IMR-90 (cell line): ENCODE data around the gene DHRSX. TPM values are rescaled to one million over a fixed set of nuclear protein-coding genes. Genes with fewer than 3 reads are reported as not detected.

Source experiments
- ATAC-seq: fragments of 200-7000 bp; cut with Tn5 transposase; 2 replicates; pipeline ENCODE4 v1.9.1; 2020; ENCODE audit warnings: low read depth, mild to moderate bottlenecking, moderate library complexity
- BruUV-seq: library from RNA; stranded (reverse); fragments of 400-500 nt; replicated peaks from 2 replicates; lab custom pipeline; 2021; lab: Mats Ljungman, UMichigan
- CTCF ChIA-PET: fragments of 300-600 bp; formaldehyde crosslinking; extraction: SDS; loops from one replicate; lab custom pipeline; 2021; ENCODE audit warnings: antibody characterized with exemption; lab: Yijun Ruan, JAX
- POLR2A ChIA-PET: fragments of 300-600 bp; sonication (Branson Sonifier 250); formaldehyde crosslinking; loops from one replicate; lab custom pipeline; 2022; ENCODE audit warnings: antibody characterized with exemption; ENCODE audit not compliant: unreplicated experiment; lab: Charles Lee
- DNase-seq: peaks from one replicate; pipeline ENCODE4 v3.0.0; 2013
- H2AFZ ChIP-seq: replicated peaks from 2 replicates; pipeline ENCODE3; 2013; ENCODE audit warnings: low read length, mild to moderate bottlenecking; ENCODE audit not compliant: poor library complexity
- H2AK5ac ChIP-seq: 2 replicates; pipeline ENCODE4 v1.6.1; 2013; ENCODE audit warnings: low read depth, low read length, inconsistent platforms
- H2AK9ac ChIP-seq: replicated peaks from 2 replicates; pipeline ENCODE3; 2013; ENCODE audit warnings: mild to moderate bottlenecking, low read depth, low read length, moderate library complexity; ENCODE audit not compliant: poor library complexity
- H2BK120ac ChIP-seq: 2 replicates; pipeline ENCODE4 v1.6.1; 2013; ENCODE audit warnings: low read depth, low read length, inconsistent platforms
- H2BK15ac ChIP-seq: 3 replicates; pipeline ENCODE4 v1.6.1; 2013; ENCODE audit warnings: low read depth, low read length, inconsistent platforms
- H2BK20ac ChIP-seq: 2 replicates; pipeline ENCODE4 v1.6.1; 2013; ENCODE audit warnings: low read depth, mild to moderate bottlenecking, inconsistent platforms, low read length, moderate library complexity
- H2BK5ac ChIP-seq: 2 replicates; pipeline ENCODE4 v1.6.1; 2013; ENCODE audit warnings: mild to moderate bottlenecking, low read depth, low read length, inconsistent platforms; ENCODE audit not compliant: poor library complexity, severe bottlenecking
- H3K14ac ChIP-seq: replicated peaks from 2 replicates; pipeline ENCODE4 v1.6.1; 2013; ENCODE audit warnings: low read depth, low read length, inconsistent platforms
- H3K18ac ChIP-seq: 2 replicates; pipeline ENCODE4 v1.6.1; 2013; ENCODE audit warnings: low read depth, low read length, control low read depth
- H3K23ac ChIP-seq: 2 replicates; pipeline ENCODE4 v1.6.1; 2013; ENCODE audit warnings: low read depth, low read length, inconsistent platforms
- H3K27ac ChIP-seq: 2 replicates; pipeline ENCODE4 v1.5.1; 2013; ENCODE audit warnings: mild to moderate bottlenecking, control low read depth, low read length; ENCODE audit not compliant: insufficient read depth
- H3K27me3 ChIP-seq: 2 replicates; pipeline ENCODE4 v1.6.1; 2013; ENCODE audit warnings: low read length; ENCODE audit not compliant: control insufficient read depth, insufficient read depth
- H3K36me3 ChIP-seq: 2 replicates; pipeline ENCODE4 v1.6.1; 2013; ENCODE audit warnings: low read length, mixed read lengths; ENCODE audit not compliant: control insufficient read depth, insufficient read depth
- H3K4ac ChIP-seq: 2 replicates; pipeline ENCODE4 v1.6.1; 2013; ENCODE audit warnings: low read depth, low read length, inconsistent platforms
- H3K4me1 ChIP-seq: 2 replicates; pipeline ENCODE4 v1.6.1; 2013; ENCODE audit warnings: low read length, mixed read lengths; ENCODE audit not compliant: control insufficient read depth, insufficient read depth
- H3K4me2 ChIP-seq: 2 replicates; pipeline ENCODE4 v1.6.1; 2013; ENCODE audit warnings: low read depth, mild to moderate bottlenecking, control low read depth, low read length, moderate library complexity
- H3K4me3 ChIP-seq: 2 replicates; pipeline ENCODE4 v1.5.1; 2013; ENCODE audit warnings: low read depth, mild to moderate bottlenecking, control low read depth, low read length, moderate library complexity; ENCODE audit not compliant: insufficient read depth
- H3K56ac ChIP-seq: 2 replicates; pipeline ENCODE4 v1.6.1; 2013; ENCODE audit warnings: low read length, inconsistent platforms; ENCODE audit not compliant: insufficient read depth; ENCODE audit errors: extremely low read depth
- H3K79me1 ChIP-seq, 2 experiments: 2 replicates each; pipeline ENCODE4 v1.6.1; 2013; ENCODE audit warnings: low read length in 2 of 2, inconsistent platforms in 1 of 2, low read depth in 1 of 2
- H3K9ac ChIP-seq: 2 replicates; pipeline ENCODE4 v1.6.1; 2013; ENCODE audit warnings: low read depth, low read length, control low read depth
- H3K9me1 ChIP-seq: 2 replicates; pipeline ENCODE4 v1.6.1; 2013; ENCODE audit warnings: low read length, inconsistent platforms; ENCODE audit not compliant: insufficient read depth
- H3K9me3 ChIP-seq: 2 replicates; pipeline ENCODE4 v1.6.1; 2013; ENCODE audit warnings: low read length; ENCODE audit not compliant: control insufficient read depth, insufficient read depth
- H4K20me1 ChIP-seq: 2 replicates; pipeline ENCODE4 v1.6.1; 2013; ENCODE audit warnings: low read length, inconsistent platforms; ENCODE audit not compliant: insufficient read depth
- H4K5ac ChIP-seq: 2 replicates; pipeline ENCODE4 v1.6.1; 2013; ENCODE audit warnings: mild to moderate bottlenecking, low read depth, low read length, control low read depth
- H4K8ac ChIP-seq, 2 experiments: 2 replicates each; pipeline ENCODE4 v1.6.1; 2013; ENCODE audit warnings: low read depth in 2 of 2, low read length in 2 of 2, control low read depth in 1 of 2, inconsistent platforms in 1 of 2
- H4K91ac ChIP-seq: 2 replicates; pipeline ENCODE4 v1.6.1; 2013; ENCODE audit warnings: low read depth, low read length, inconsistent platforms; ENCODE audit not compliant: insufficient read depth
- CEBPB ChIP-seq: IDR thresholded peaks from 2 replicates; pipeline ENCODE4 v1.6.1; 2012; ENCODE audit warnings: low read depth, low read length, improper control_type of control experiment
- CHD1 ChIP-seq: IDR thresholded peaks from 2 replicates; pipeline ENCODE4 v1.6.1; 2012; ENCODE audit warnings: low read depth, low read length, improper control_type of control experiment
- FOS ChIP-seq: fragments of 150-350 bp; IDR thresholded peaks from 2 replicates; pipeline ENCODE4 v1.6.1; 2016; ENCODE audit warnings: low read depth, low read length
- MAFK ChIP-seq: IDR thresholded peaks from 2 replicates; pipeline ENCODE4 v1.6.1; 2012; ENCODE audit warnings: low read depth, low read length, improper control_type of control experiment
- MAZ ChIP-seq: IDR thresholded peaks from 2 replicates; pipeline ENCODE4 v1.6.1; 2012; ENCODE audit warnings: low read depth, mild to moderate bottlenecking, low read length, improper control_type of control experiment, moderate library complexity, borderline replicate concordance
- MXI1 ChIP-seq: IDR thresholded peaks from 2 replicates; pipeline ENCODE4 v1.6.1; 2012; ENCODE audit warnings: low read depth, mild to moderate bottlenecking, low read length, moderate library complexity, borderline replicate concordance
- NFE2L2 ChIP-seq: fragments of 150-350 bp; IDR thresholded peaks from 2 replicates; pipeline ENCODE4 v1.6.1; 2016; ENCODE audit warnings: low read depth, mild to moderate bottlenecking, low read length
- POLR2A ChIP-seq: IDR thresholded peaks from 2 replicates; pipeline ENCODE4 v1.6.1; 2012; ENCODE audit warnings: mild to moderate bottlenecking, low read depth, low read length
- RCOR1 ChIP-seq: IDR thresholded peaks from 2 replicates; pipeline ENCODE4 v1.6.1; 2012; ENCODE audit warnings: mild to moderate bottlenecking, low read length, improper control_type of control experiment; ENCODE audit not compliant: insufficient replicate concordance
- RFX5 ChIP-seq: IDR thresholded peaks from 2 replicates; pipeline ENCODE4 v1.8.0; 2012; ENCODE audit warnings: low read depth, mild to moderate bottlenecking, low read length, moderate library complexity
- SMC3 ChIP-seq: fragments of 150-350 bp; IDR thresholded peaks from 2 replicates; pipeline ENCODE4 v1.6.1; 2016; ENCODE audit warnings: low read depth, mild to moderate bottlenecking, antibody characterized with exemption, low read length, moderate library complexity
- WGBS, 2 experiments: methylation state at CpG; one replicate each; pipeline versions ENCODE4 v1.1.5 to v1.1.7; 2013; ENCODE audit warnings: missing lambda C conversion rate in 2 of 2; ENCODE audit not compliant: insufficient read length in 1 of 2; ENCODE audit errors: extremely low coverage in 2 of 2; 5-methylcytosine and 5-hydroxymethylcytosine counted together
- dilution Hi-C: fragments of 300-500 bp; cut with HindIII; formaldehyde crosslinking; loops from one replicate; pipeline ENCODE4 v1.14.3; 2018; ENCODE audit warnings: low sequenced_read_pairs; ENCODE audit not compliant: unreplicated experiment
- in situ Hi-C: fragments of 300-500 bp; cut with MboI; formaldehyde crosslinking; loops from 3 replicates; pipeline ENCODE4 v1.14.3; 2019; ENCODE audit warnings: low sequenced_read_pairs, inconsistent platforms, mixed read lengths
- intact Hi-C: fragments of 100-400 bp; cut with micrococcal nuclease; formaldehyde crosslinking; loops from 2 replicates; pipeline ENCODE4 v1.10.0; 2022
- polyA plus RNA-seq, 3 experiments: library from polyadenylated mRNA; depleted of rRNA; stranded (reverse); fragments of >200 nt; gene quantifications; 2 replicates each; pipeline ENCODE4 v1.2.3, GENCODE V29; 2012; ENCODE audit warnings: low replicate concordance in 1 of 3
- total RNA-seq: library from RNA; depleted of rRNA; stranded (reverse); fragments of >200 nt; gene quantifications from 2 replicates; pipeline ENCODE4 v1.2.3, GENCODE V29; 2012
- TF ChIP-seq, protein P1 (sequence below): fragments of 150-350 bp; IDR thresholded peaks from 2 replicates; pipeline ENCODE4 v1.6.1; 2016; ENCODE audit warnings: low read depth, mild to moderate bottlenecking, low read length, moderate library complexity, borderline replicate concordance
- TF ChIP-seq, protein P2 (sequence below): fragments of 150-350 bp; IDR thresholded peaks from 2 replicates; pipeline ENCODE4 v1.6.1; 2017; ENCODE audit warnings: mild to moderate bottlenecking, antibody characterized with exemption, low read length, low read depth

The DHRSX gene
- total and polyA plus RNA-seq, 2 of the 4 experiments (the other 2 are of a cell fraction): 26.2 to 38.0 TPM

DNA sequence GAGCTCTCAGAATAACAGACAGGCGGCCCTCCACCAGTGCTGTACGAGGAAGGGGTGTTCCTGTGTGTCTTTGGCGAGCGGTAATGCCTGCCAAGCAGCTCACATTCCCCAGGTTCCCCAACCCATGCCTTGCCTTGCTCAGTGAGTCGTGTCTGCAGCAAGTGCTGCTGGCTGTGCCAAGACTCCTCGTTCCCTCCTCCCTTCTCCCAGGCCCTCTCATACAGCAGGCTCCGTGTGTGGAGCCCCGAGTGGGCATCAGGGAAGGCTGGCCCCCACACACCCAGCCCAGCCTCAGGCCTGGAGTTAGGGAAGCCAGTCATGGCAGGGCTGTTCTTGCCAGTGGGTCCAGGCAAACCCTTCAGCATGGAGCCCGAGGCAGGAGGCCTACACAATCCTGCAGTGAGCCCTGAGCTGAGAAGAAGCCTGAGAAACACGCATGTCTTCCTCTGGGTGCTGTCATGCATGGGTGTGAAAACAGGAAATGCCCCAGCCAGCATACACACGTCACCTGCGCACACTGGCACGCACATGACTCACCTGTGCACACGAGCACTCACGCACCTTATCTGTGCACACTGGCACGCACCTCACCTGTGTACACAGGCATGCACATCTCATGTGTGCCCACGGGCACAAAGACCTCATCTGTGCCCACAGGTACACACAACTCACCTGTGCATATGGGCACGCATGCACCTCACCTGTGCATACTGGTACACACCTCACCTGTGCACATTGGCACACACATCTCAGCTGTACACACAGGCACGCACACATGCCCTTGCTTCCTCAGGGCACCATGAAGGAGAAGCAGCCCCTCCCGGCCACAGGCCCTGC is 238.7 kb downstream of the DHRSX start (continued):
- no peak for TF ChIP-seq MAFK

DNA sequence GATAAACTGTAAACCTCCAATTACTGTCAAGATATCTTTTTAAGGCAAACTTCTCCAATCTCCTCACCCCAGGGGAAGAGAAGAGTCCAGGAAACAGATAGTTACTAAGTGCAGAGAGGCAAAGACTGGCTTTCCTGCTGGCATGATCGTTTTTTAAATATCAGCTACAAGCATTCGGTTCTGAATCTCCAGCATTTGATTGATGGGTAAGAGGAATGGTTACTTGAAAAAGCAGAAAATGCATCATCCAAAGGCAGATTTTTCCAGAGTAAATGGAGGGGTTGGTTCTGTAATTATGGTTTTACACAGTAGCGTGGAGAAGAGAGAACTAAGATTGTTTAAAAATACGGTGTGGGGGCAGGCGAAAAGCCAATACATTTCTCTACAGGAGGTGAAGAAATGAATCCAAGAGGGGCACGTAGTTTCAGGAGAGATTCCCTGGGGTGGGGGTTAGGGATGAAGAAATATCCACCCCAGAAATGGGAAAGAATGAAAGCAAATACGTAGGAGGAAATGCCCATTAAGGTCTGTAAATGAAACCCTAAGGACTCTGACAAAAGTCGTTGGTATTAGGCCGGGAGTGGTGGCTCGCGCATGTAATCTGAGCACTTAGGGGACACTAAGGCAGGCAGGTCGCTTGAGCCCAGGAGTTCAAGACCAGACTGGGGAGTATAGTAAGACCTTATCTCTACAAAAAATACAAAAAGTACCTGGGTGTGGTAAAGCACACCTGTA is 248.3 kb downstream of the DHRSX start:
- H3K27ac ChIP-seq: no peak overlapping the region
- no TSS peak for BruUV-seq
- H2AK9ac ChIP-seq: no peak overlapping the region
- no peak overlapping the region for H3K4me3 ChIP-seq
- H3K4ac ChIP-seq: no peak overlapping the region
- ChIA-PET CTCF (no interaction called here), POLR2A (no interaction called here)
- H3K23ac ChIP-seq: no peak overlapping the region
- H3K9me3 ChIP-seq: peaks cover 6% of the 10 kb centered on the region; the same call in 1 of the 2 replicates
- no peak for ATAC-seq
- H2BK15ac ChIP-seq: no peak overlapping the region
- no peaks in the 10 kb centered on the region for H3K27me3 ChIP-seq
- H3K4me1 ChIP-seq: no peaks in the 10 kb centered on the region
- H3K18ac ChIP-seq: no peak overlapping the region
- H4K5ac ChIP-seq: no peak overlapping the region
- no peak overlapping the region for H3K4me2 ChIP-seq
- H4K8ac ChIP-seq: no peak overlapping the region
- intact Hi-C loops: no loop called here
- WGBS, 2 experiments: 100% methylated on average over 1 of the region's 12 CpGs; no CpG with 5 or more reads in 1 of the 2 experiments
- no peaks in the 10 kb centered on the region for H4K20me1 ChIP-seq
- H4K91ac ChIP-seq: no peak overlapping the region
- H3K79me1 ChIP-seq: no peaks in the 10 kb centered on the region
- no peak overlapping the region for H3K9ac ChIP-seq
- no peaks in the 10 kb centered on the region; the same call in 1 of the 2 replicates for H3K36me3 ChIP-seq
- no peak overlapping the region for H2AK5ac ChIP-seq
- no peak for DNase-seq
- H2AFZ ChIP-seq: no peak overlapping the region
- H3K14ac ChIP-seq: no peak overlapping the region
- no peak overlapping the region for H2BK20ac ChIP-seq
- H2BK120ac ChIP-seq: no peak overlapping the region
- in situ Hi-C loops: no loop called here
- no peak overlapping the region for H2BK5ac ChIP-seq
- no peaks in the 10 kb centered on the region for H3K9me1 ChIP-seq
- dilution Hi-C loops: no loop called here
- TF ChIP-seq, protein P1, sequence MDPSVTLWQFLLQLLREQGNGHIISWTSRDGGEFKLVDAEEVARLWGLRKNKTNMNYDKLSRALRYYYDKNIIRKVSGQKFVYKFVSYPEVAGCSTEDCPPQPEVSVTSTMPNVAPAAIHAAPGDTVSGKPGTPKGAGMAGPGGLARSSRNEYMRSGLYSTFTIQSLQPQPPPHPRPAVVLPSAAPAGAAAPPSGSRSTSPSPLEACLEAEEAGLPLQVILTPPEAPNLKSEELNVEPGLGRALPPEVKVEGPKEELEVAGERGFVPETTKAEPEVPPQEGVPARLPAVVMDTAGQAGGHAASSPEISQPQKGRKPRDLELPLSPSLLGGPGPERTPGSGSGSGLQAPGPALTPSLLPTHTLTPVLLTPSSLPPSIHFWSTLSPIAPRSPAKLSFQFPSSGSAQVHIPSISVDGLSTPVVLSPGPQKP: no peak
- TF ChIP-seq CEBPB (no peak), RCOR1 (no peak), NFE2L2 (no peak), FOS (no peak), MXI1 (no peak), RFX5 (no peak), SMC3 (no peak), CHD1 (no peak), POLR2A (no peak), MAZ (no peak)
- TF ChIP-seq, protein P2, sequence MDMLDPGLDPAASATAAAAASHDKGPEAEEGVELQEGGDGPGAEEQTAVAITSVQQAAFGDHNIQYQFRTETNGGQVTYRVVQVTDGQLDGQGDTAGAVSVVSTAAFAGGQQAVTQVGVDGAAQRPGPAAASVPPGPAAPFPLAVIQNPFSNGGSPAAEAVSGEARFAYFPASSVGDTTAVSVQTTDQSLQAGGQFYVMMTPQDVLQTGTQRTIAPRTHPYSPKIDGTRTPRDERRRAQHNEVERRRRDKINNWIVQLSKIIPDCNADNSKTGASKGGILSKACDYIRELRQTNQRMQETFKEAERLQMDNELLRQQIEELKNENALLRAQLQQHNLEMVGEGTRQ: no peak
- H3K56ac ChIP-seq: no peak overlapping the region
